Measurements from ENCODE around the gene ZMYND8.

GRCh38 chr20:47295129-47295813, 61.2 kb downstream of the ZMYND8 start:
- TF ChIP-seq CTCF (IDR thresholded peaks at IDR 0.05) (no peak), ZFX (IDR thresholded peaks at IDR 0.05; ENCODE audit: borderline replicate concordance) (no peak)
